NK-92 treated with Interleukin-12 subunit alpha and Interleukin-12 subunit beta, amount 100 ng/mL, for 24 hours (cell line): ENCODE measurements around the gene AIMP1.
"Not testable (repeated sequence)": the region's sequence is repeated elsewhere in the genome, so short reads cannot be mapped to it uniquely, and the experiment has no call there.

Source experiments
- DNase-seq: peaks from one replicate; lab custom pipeline; 2025; lab: John Stamatoyannopoulos, UW

AIMP1 gene

DNA sequence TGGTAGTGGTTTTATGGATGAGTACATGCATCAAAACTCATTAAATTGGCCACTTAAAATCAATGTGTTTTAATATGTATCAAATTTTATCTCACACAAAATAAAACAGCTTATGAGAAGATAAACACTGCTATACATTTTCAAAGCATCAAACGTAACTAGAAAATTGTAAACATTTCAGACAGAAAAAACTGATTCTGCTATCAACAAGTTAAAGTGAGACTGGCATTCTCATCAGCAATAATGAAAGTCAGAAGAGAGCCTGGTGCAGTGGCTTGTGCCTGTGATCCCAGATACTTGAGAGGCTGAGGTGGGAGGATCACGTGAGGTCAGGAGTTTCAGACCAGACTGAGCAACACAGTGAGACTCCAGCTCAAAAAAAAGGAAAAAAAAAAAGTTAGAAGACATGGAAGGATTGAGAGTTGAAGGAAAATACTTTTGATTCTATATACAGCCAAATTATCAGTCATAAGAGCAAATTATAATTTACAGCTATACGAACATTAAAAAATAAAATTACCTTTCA lies 3.3 kb upstream of the AIMP1 start:
- no peak for DNase-seq

DNA sequence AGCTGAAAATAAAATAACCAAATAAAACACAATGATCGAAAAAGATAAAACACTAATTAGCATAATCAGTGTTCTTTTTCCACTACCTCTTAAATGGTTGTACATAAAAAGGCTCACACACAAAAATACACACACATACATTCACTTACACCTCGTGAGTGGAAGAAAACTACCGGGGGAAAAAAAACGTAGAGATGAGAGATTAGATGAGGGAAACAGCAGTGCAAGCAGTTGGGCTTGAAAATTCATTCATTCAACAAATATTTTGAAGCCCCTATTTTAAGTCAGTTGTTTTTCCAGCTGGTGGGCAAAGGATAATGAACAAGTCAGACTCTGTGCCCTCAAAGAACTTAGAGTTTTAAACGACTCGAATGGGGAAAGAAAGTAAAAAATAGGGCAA lies 1.4 kb upstream of the AIMP1 start:
- no peak for DNase-seq

DNA sequence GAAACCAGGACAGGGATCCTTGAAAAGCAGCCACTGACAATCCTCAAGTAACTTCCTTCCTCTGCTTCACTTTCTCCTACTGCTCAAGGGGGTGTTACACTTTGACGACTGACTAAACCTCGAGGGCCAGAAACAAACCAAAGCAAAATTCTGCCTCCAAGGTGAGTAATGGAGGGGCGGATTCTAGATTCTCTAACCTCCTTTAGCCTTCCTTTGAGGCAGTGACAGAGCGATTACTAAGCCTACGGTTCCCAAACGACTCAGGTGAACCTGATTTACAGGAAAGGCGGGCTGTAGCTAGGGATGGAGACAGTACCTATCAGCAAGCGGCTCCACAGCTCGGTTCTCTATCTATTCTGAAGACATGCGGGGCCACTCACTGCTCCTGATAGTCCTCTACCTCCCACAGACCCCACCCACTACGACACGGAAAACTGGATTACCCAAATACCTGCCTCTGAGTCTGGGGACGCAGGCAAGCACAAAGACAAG lies 828 bp upstream of the AIMP1 start:
- no peak for DNase-seq

DNA sequence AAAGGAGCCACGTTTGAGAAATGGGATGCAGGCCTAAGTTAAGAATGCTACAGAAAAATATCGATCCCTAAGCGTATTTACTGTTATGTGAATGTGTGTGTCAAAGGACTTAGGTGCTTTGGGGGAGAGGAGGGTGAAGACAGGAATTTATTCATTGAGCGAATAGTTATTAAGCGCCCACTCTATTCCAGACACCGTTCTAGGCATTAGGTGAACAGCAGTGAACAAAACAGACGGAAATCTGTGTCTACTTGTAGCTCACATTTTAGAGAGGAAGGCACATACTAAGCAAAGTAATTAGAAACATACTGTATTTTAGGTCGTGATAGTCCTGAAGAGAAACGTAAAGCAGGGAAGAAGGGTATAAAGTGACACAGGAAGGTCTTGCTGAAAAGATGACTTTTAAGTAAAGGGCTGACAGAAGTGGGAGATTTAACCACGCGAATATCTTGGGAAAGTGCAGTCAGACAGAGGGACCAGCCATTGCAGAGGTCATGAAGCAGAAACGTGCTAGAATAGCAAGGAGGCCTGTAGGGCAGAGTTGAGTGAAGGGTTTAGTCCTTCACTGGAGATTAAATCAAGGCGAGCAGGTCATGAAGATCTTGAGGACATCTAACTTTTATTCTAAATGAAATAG lies 541 bp downstream of the AIMP1 start:
- DNase-seq: no peak

DNA sequence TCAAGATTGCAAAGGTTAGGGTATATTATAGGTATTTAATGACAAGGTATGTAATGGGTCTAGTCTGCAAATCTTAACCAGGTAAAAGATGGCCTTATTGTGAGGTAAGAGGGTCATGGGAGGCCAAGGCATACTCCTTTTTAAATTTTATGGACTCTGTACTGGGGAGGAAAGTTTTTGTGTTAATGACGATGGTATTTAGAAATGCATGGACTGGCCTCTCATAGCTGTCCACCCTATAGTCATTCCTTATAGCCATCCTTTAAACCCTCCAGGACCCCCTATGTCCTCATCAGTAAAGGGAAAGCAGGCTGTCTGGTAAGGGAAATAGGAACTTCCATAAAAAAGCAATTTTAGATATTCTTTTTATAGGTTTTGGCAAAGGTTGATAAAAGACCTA lies 1.5 kb downstream of the AIMP1 start:
- DNase-seq: no peak

DNA sequence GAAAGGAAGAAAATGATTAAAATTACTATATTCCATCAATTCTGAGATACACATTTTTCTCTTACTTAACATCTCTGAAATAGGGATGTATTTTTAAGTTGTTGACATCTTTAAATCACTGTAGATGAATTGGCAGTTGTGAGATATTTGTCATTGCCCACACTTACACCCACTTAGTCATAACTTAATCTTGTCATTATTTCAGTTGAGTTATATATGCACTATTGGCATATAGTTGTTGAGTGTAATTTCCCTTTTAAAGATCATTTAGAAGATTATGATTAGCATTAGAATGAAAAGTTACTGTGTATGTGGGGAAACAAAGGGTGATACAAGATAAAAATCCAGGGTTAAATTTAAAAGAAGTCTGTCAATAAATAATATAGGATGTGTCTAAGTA lies 2.2 kb downstream of the AIMP1 start:
- no peak for DNase-seq

DNA sequence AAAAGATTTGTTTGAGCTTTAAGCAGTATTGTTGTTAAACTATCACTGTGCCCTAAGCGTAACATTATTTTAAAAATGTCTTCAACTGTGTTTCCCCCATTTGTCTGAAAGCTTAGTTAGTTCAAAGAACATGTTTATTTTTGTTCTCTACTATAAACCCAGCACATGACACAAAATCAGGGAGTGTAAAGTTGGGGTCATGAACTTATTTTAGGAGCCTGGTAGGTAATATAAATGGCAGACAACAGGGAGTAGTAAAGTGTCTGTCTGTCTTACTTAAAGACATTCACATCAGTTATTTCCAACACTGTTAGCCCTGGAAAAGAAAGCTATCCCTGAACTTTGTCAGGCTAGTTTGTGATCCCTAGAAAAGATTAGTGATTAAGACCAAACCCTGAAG lies 3.9 kb downstream of the AIMP1 start:
- DNase-seq: no peak

DNA sequence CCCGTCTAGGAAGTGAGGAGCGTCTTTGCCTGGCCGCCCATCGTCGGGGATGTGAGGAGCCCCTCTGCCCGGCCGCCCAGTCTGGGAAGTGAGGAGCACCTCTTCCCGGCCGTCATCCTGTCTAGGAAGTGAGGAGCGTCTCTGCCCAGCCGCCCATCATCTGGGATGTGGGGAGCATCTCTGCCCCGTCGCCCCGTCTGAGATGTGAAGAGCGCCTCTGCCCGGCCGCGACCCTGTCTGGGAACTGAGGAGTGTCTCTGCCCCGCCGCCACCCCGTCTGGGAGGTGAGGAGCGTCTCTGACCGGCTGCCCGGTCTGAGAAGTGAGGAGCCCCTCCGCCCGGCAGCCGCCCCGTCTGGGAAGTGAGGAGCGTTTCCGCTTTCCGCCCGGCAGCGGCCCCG lies 4.8 kb downstream of the AIMP1 start:
- DNase-seq: not testable (repeated sequence)

DNA sequence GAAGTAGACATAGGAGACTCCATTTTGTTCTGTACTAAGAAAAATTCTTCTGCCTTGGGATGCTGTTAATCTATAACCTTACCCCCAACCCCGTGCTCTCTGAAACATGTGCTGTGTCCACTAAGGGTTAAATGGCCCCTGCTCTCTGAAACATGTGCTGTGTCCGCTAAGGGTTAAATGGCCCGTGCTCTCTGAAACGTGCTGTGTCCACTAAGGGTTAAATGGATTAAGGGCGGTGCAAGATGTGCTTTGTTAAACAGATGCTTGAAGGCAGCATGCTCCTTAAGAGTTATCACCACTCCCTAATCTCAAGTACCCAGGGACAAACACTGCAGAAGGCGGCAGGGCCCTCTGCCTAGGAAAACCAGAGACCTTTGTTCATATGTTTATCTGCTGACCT lies 5.5 kb downstream of the AIMP1 start:
- DNase-seq: not testable (repeated sequence)

DNA sequence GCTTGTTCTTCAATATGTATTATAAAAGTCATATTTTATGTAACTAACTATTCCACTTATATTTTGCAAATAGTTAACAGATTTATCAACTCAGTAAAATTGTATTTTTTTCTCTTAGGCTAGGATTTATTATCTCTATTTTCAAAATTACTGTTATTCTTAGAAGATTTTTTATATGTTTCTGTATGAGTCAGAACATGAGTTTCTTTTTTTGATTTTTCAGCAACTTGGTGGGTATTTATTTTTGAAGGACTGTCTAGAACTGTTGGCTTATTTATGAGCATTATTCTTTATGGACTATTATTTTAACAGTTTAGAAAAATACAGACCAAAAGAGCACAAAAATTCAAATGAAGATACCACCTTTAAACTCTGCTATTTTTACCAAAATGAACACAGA lies 6.8 kb downstream of the AIMP1 start:
- DNase-seq: no peak

DNA sequence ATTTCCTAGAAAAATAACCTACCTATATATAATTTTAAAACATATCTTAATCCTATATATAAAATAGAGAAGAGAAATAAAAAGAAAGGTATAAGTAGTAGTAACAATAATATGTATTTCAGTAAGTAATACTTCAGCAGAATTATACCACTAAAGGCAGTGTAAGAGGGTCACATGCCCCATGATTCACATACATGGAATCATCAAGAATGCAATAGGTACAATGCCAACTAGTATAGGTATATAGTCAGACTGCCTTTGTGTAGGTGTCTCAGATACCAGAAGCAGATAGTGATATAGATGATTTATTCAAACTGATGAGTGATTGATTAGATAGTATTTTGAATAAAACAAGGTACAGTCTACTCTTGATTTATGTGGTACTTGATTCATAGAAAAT lies 9.4 kb downstream of the AIMP1 start:
- DNase-seq: no peak

DNA sequence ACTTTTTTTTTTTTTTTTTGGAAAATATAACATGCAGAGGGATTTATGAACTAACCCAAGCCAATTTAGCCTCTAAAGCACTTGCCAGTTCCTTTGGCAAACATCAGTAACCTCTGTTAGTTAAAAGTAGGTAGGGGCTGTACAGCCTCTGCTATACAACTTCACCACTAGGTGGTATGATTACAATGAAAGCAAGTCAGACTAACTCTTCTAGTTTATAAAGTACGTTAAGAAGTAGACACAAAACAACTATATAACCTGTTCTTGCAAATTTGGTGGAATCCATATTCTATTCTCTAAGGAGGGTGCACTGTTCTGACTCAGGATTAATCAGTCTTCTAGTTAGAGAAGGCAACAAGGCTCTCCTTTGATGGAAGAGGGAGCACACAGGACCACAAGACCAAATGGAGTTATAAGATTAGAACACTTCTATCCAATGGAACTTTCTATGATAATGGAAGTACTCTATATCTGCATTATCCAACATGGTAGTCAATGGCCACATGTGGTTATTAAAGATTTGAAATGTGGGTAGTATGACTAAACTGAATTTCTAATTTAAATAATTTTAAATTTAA lies 12.8 kb downstream of the AIMP1 start:
- DNase-seq: no peak

DNA sequence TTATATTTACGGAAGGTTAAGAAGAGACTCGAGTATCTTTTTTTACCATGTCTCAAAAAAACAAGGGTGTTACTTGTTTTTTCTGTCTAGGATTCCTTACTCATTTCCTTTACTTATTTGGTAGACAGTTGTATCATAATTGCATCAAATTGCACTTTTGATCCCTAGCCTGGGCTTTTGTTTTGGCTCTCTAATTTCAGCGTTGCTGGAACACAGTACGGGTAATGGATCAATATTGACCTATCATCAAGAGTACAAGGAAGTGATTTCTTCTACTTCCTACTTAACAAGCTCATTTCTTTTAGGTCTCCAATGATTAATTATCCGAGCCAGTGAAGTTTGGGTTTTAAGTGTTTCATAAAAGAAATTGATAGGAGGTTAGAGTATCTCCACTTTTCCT lies 16.8 kb downstream of the AIMP1 start:
- no peak for DNase-seq

DNA sequence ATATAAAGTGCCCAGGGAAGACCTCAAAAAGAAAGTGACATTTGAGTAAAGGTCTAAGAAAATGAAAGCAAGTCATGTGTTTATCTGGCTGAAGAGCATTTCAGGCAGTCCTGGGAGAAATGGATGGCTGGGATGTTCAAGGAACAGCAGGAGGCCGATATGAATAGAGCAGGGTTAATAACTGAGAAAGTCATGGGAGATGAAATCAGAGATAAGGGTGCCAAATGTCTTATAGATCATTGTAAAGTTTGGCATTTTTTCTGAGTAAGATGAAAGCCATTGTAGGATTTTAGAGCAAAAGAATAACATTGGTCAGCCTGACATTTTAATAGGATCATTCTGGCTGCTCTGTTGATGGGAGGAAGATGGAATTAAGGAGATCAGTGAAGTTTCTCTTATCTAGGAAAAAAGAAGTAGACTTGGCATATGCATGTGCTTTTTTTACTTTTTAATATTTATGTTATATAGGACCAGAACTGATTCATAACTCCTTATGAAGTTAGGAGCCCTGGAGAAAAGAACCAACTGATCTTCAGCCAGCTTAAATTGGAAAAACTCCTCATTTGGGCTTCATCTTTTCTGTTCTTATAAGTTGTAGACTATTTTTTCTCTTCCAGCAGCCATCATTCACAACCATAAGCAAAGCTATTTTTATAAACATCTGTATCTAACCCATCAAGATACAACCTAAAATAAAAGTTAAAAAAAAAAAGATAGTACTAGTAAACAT lies 18.6 kb downstream of the AIMP1 start:
- DNase-seq: no peak

DNA sequence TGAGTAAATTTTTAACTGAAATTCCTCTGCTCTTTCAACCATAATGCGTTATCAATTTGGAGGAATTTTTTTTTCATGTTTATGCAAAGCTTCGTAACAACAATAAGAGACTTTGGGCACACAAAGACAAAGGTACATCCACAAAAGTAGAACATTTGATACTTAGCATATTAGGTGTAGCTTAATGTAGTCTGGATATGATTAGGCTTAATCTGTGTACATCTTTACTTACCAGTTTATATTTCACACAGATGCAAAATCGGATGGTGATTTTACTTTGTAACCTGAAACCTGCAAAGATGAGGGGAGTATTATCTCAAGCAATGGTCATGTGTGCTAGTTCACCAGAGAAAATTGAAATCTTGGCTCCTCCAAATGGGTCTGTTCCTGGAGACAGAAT lies 20.3 kb downstream of the AIMP1 start:
- DNase-seq: no peak

DNA sequence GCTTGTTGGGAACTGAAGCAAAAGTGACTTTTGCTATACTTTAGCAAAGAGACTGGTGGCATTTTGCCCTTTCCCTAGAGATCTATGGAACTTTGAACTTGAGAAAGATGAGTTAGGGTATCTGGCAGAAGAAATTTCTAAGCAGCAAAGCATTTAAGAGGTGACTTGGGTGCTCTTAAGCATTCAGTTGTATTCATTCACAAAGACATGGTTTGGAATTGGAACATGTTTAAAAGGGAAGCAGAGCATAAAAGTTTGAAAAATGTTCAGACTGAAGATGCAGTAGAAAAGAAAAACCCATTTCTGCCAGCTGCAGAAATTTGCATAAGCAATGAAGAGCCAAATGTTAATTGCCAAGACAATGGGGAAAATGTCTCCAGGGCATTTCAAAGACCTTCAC lies 21.6 kb downstream of the AIMP1 start:
- DNase-seq: no peak

DNA sequence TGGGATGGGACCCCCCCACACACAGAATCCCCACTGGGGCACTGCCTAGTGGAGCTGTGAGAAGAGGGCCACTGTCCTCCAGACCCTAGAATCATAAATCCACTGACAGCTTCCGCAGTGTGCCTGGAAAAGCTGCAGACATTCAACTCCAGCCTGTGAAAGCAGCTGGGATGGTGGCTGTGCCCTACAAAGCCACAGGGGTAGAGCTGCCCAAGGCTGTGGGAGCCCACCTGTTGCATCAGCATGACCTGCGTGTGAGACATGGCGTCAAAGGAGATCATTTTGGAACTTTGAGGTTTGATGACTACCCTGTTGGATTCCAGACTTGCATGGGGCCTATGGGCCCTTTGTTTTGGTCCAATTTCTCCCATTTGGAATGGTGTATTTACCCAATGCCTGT lies 22.3 kb downstream of the AIMP1 start:
- no peak for DNase-seq

DNA sequence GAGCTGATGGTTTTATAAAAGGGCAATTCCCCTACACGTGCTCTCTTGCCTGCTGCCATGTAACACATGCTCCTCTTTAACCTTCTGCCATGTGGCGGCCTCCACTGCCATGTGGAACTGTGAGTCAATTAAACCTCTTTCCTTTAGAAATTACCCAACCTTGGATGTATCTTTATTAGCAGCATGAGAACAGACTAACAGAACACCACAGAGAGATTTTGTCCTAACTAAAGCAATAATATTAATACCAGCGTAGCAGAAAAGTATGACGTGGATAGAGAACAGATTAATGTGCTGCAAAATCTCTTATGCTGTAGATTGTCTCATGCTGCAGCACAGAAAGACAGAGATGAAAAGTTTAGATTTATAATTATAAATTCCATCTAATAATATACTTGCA lies 23.1 kb downstream of the AIMP1 start:
- DNase-seq: no peak

DNA sequence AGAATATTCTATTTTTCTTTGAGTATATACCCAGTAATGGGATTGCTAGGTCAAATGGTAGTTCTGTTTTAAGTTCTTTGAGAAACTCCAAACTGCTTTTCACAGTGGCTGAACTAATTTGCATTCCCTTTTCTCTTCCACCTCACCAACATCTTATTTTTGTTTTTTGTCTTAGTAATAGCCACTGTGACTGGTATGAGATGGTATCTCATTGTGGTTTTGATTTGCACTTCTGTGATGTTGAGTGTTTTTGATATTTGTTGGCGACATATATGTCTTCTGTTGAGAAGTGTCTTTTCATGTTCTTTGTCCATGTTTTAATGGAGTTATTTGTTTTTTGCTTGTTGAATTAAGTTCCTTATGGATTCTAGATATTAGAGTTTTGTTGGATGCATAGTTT lies 24.4 kb downstream of the AIMP1 start:
- no peak for DNase-seq

DNA sequence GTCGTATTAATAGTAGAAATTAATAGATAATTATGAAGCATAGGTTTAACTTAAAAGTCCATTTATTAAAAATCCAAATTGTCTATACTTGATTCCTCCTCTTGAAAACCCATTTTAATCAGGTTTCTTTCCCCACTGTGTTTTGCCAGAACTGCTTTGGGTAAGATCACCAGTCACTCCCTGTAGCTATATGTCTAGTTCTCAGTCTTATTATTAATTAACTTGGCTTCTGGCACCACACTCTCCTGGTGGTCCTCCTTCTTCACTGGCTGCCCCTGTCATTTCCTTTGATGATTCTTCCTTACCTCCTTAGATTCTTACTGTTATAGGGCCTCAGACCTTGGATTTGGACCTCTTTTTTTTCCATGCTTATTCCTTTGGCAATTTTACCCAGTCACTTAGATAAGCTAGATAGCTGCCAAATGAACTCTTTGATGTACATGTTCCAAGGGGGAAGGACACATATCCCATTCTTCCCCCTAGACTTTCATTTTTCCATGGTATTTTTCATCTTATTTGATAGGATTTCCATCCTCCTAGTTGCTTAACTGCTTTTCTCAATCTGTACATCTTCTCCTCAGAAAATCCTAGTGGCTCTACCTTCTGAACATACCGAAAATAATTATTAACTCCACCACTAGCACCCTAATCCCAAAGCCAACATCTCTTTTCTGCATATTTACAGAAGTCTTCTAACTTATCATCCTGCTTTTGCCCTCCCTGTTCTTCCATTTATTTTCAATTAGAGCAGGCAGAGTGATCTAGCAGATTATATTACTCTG lies 27.7 kb downstream of the AIMP1 start:
- no peak for DNase-seq

DNA sequence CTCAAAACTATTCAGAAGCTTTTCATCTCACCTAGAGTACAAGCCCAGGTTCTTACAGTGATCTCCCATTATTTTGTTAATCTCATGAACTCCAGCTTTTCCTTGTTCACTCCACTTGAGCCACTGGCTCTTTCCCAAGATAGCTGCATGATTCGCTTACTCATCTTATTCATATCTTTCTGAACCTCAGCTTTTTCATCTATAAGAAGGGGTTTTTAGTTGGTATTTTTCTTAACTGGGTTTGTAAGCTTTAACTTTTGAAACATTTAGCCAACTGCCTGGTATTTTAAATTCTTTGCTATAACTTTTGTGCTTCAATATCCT lies 28.3 kb downstream of the AIMP1 start:
- DNase-seq: no peak

DNA sequence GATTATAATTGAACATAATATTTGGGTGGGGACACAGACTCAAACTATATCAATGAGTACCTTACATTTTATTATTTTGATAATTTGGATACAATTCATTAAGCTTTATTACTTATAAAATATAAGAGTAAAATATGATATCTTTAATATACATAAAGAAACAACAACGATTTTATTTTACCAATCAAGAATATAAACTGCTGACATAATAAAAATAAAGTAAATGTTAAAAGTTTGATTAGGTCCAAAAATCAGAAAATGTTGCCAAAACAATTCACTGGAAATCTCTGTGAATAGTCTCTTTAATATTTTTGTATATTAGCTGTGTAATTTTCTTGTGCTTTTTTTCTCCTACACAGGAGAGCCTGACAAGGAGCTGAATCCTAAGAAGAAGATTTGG lies 30.8 kb downstream of the AIMP1 start:
- no peak for DNase-seq

DNA sequence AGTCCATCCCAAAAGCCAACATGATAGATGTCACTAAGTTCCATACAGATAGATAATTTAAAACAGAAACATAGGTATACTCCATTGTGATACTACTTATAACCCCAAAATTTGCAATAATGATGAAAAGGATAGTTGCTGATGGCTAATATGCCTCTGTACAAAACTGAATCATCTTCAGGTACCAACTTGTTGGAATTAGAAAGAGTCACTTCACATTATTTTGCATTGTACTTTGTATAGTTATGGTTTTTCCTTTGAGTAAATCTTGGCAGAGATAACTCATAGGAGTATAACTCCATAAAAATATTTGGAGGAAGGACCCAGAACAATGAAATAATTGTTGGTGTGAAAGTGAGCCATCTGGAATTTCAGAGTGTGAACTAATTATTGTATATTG lies 34.7 kb downstream of the AIMP1 start:
- DNase-seq: no peak
